ENCODE data around the gene UBAC2. TPM values are rescaled to one million over a fixed set of nuclear protein-coding genes. Genes with fewer than 3 reads are reported as not detected.

Gene UBAC2
- total and polyA plus RNA-seq, 2 donors (not counting 3 experiments of a cell fraction or from before 2014, with no cell fraction given), result 45.7 to 54.4 TPM

DNA sequence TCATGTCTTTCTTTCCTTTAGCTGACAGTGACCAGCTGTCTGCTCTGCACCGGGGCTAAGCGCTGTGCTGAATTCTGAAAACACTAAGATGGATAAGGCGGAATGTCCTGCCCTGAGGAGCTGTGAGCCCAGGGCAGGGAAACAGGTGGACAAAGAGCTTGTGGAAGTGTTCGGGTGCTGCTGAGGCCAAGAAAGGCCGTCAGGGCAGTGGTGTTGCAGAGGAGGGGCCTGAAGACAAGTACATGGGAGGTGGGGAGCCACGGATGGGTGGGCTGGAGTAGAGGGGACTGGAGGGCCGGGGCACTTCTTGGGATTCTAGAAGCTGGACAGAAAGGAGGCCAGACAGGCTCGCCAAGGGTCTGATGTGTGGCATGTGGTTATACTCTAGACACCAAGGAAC, 172.8 kb downstream of the UBAC2 start:
- Histone ChIP-seq H3K4me3 (replicated peaks in 1 of 3; ENCODE audit: insufficient read depth in 1 of 3, low read depth in 1 of 3, low read length in 3 of 3) (no peak overlapping the region), H4K20me1 (replicated peaks; ENCODE audit: control insufficient read depth, extremely low read depth, insufficient read depth, low read length) (no peaks in the 10 kb centered on the region), H3K27me3 (ENCODE audit: control insufficient read depth in 2 of 2, insufficient read depth in 2 of 2, low read length in 2 of 2) (no peaks in the 10 kb centered on the region), H3K9ac (replicated peaks; ENCODE audit: extremely low read depth, insufficient read depth, low read length) (no peak overlapping the region), H3K36me3 (ENCODE audit: control insufficient read depth in 2 of 2, extremely low read depth in 1 of 2, insufficient read depth in 2 of 2, low read length in 2 of 2) (peaks cover 2 to 3% of the 10 kb centered on the region in 2 experiments), H3K9me1 (replicated peaks; ENCODE audit: control insufficient read depth, extremely low read depth, insufficient read depth, low read length) (no peaks in the 10 kb centered on the region), H3K9me3 (replicated peaks; ENCODE audit: control insufficient read depth, insufficient read depth, low read length) (no peaks in the 10 kb centered on the region), H3K27ac (ENCODE audit: insufficient read depth, low read depth, low read length) (no peak overlapping the region), H3K4me2 (ENCODE audit: insufficient read depth, low read length) (no peak overlapping the region), H3K79me2 (ENCODE audit: control insufficient read depth, insufficient read depth, low read length) (no peaks in the 10 kb centered on the region), H2AFZ (ENCODE audit: low read depth, low read length) (no peak overlapping the region), H3K4me1 (ENCODE audit: control insufficient read depth, extremely low read depth, insufficient read depth, low read length) (no peaks in the 10 kb centered on the region)
- no TSS peak for BruUV-seq (replicated peaks)
- TF ChIP-seq MAX (IDR thresholded peaks at IDR 0.05; ENCODE audit: insufficient read depth, insufficient read length) (no peak), GATA2 (IDR thresholded peaks at IDR 0.05; ENCODE audit: insufficient read depth, insufficient read length, low read depth, low read length) (no peak), POLR2AphosphoS5 (IDR thresholded peaks at IDR 0.05; ENCODE audit: insufficient read depth, low read depth, low read length) (no peak), EZH2 (IDR thresholded peaks at IDR 0.05; ENCODE audit: borderline replicate concordance, low read depth, low read length, severe bottlenecking) (no peak), JUN (IDR thresholded peaks at IDR 0.05; ENCODE audit: borderline replicate concordance, insufficient read depth, insufficient read length, low read depth) (no peak), FOS (IDR thresholded peaks at IDR 0.05; ENCODE audit: borderline replicate concordance, insufficient read depth, low read length) (no peak), MYC (IDR thresholded peaks at IDR 0.05; ENCODE audit: low read depth, low read length) (no peak), POLR2A (IDR thresholded peaks at IDR 0.05; ENCODE audit: low read depth, low read length) (no peak)
- TF ChIP-seq, protein P1, sequence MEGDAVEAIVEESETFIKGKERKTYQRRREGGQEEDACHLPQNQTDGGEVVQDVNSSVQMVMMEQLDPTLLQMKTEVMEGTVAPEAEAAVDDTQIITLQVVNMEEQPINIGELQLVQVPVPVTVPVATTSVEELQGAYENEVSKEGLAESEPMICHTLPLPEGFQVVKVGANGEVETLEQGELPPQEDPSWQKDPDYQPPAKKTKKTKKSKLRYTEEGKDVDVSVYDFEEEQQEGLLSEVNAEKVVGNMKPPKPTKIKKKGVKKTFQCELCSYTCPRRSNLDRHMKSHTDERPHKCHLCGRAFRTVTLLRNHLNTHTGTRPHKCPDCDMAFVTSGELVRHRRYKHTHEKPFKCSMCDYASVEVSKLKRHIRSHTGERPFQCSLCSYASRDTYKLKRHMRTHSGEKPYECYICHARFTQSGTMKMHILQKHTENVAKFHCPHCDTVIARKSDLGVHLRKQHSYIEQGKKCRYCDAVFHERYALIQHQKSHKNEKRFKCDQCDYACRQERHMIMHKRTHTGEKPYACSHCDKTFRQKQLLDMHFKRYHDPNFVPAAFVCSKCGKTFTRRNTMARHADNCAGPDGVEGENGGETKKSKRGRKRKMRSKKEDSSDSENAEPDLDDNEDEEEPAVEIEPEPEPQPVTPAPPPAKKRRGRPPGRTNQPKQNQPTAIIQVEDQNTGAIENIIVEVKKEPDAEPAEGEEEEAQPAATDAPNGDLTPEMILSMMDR (IDR thresholded peaks at IDR 0.05; ENCODE audit: extremely low read depth in 1 of 2, insufficient read depth in 1 of 2, low read depth in 1 of 2, low read length in 2 of 2), result no peak
- FAIRE-seq (no peak), DNase-seq (ENCODE audit: low read depth, low spot score) (no peak)
- dilution Hi-C loops (cut with MboI; ENCODE audit: extremely low pct_ligation_motif_present, low sequenced_read_pairs), result no loop called here
- intact Hi-C loops (cut with micrococcal nuclease), result no loop called here
- ChIA-PET POLR2A (no interaction called here), CTCF (interaction anchor here (0.7 to 1.9 kb wide), 3 partner anchors 13 to 104 kb away, joined by 3 to 7 read pairs (median 3); no protein-coding TSS in a partner anchor)
